HG03045 (cell line): ENCODE measurements around the gene TOLLIP.
A peak's percentile ranks its signal among the peaks of the same experiment; 100 is the strongest.
"Not testable (repeated sequence)": the region's sequence is repeated elsewhere in the genome, so short reads cannot be mapped to it uniquely, and the experiment has no call there.

Source experiments
- ATAC-seq: cut with Tn5 transposase; IDR thresholded peaks from one replicate; pipeline ENCODE4 v1.9.1; 2021; ENCODE audit warnings: mild to moderate bottlenecking, moderate library complexity; ENCODE audit not compliant: unreplicated experiment

The TOLLIP gene

DNA sequence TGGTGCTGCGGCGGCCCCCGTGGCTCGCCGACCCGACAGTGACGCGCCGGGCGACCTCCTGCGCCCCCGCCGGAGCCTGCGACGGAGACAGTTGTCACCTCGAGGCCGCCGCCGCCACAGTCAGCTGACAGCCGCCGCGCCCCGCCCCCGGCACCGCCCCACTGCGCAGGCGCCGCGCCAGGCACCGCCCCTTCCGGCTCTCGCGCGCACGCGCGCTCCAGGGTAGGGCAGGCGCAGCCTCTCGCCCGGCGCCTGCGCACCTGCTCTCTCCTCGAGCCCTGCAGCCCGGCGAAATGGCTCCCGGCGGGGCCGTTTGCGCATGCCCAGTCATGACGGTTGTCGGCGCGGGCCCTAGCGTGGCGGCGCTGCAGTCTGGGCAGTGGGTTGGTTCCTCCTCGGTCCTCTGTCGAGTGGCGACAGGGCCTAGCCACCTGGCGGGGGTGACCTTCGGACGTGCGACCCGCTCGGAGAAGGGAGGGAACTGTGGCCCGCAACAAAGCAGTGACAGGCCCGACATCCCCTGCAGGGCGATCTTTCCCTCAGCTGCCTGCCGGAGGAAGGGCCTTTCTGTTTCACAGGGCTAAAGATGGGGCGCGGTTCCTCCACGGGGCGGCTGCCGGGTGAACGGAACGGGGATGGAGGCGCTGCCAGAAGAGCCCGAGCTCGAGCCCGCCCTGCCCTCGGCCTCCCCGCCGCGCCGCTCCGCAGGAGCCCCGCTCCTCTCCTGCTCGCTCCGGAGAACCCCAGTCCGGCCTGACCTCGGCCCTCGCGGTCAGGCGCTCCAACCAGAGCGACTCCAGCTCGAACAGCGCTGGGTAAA lies at the start of gene TOLLIP:
Gene TOLLIP (minus strand): TSS at position 135 of the 820 bp plus-strand sequence. CDS start 134 bp downstream, at position 1.
- peak; percentile 76 for ATAC-seq

- ATAC-seq = not testable (repeated sequence)
Measured at GRCh38 chr11:1358931-1359330, 49.5 kb upstream of the TOLLIP start.

DNA sequence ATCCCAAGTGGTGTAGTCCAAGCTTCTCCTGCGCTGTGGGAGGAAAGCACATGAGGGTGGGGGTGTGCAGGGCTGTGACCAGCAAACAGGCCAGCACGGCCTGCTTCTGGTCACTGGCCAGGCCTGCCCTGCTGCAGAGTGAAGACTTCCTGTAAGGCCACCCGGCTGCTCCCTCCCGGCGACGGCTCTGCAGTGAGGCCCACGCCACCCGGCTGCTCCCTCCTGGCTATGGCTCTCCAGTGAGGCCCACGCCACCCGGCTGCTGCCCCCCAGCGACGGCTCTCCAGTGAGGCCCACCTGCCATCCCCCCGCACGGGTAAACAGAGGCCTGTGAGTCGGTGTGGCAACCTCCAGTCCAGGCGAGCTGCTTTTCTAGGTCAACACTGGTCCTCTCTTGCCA lies 48.9 kb upstream of the TOLLIP start:
- no peak for ATAC-seq

- ATAC-seq = no peak
Measured at GRCh38 chr11:1356478-1356960, 47.1 kb upstream of the TOLLIP start.

- no peak for ATAC-seq
Measured at GRCh38 chr11:1356007-1356435, 46.6 kb upstream of the TOLLIP start.

- ATAC-seq = no peak
Measured at GRCh38 chr11:1354125-1354938, 44.9 kb upstream of the TOLLIP start.

- no peak for ATAC-seq
Measured at GRCh38 chr11:1353383-1354124, 44.1 kb upstream of the TOLLIP start.

DNA sequence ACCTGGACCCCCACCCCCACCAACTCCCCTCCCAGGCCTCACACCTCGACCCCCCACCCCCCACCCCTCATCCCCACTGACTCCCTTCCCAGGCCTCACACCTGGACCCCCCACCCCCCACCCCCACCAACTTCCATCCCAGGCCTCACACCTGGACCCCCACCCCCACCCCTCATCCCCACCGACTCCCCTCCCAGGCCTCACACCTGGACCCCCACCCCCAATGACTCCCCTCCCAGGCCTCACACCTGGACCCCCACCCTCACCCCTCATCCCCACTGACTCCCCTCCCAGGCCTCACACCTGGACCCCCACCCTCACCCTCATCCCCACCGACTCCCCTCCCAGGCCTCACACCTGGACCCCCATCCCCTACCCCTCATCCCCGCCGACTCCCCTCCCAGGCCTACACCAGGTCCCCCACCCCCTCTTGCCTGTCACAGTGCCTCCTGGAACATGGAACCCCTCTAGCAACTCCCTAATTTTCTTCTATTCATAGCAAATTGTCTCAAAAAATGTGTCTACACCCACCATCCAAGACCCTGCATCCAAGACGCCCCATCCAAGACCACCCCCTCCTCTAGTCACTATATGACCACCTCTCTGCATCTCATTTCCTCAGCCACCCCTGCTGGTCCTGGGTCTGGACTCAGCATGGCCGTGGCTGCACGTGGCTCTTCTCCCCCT lies 43.4 kb upstream of the TOLLIP start:
- no peak for ATAC-seq

DNA sequence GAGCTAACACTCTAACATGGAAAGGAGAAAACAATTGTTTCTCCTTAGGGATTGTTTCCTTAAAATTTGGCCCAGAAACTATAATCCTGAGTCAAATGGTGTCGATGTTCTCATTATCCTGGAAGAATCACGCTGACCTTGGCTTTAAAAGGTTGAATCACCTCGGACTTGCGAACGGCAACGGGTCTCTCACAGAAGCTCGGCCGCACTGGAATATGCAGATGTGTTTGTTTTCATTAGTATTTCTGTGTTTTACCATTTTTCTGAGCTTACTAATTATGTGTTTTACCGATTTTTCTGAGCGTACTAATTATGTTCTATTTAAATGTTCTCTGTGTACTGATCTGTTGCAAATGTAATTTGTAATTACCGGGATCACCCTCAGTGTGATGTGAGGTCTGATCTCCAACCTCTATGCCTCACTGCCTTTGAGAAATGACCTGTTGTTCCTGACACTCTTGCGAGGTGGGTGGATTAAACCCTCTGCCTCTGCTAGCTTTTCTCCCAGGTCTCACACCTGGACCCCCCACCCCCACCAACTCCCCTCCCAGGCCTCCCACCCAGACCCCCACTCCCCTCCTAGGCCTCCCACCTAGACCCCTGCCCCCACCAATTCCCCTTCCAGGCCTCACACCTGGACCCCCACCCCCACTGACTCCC lies 42.0 kb upstream of the TOLLIP start:
- ATAC-seq = no peak

- no peak for ATAC-seq
Measured at GRCh38 chr11:1350086-1350725, 40.8 kb upstream of the TOLLIP start.

DNA sequence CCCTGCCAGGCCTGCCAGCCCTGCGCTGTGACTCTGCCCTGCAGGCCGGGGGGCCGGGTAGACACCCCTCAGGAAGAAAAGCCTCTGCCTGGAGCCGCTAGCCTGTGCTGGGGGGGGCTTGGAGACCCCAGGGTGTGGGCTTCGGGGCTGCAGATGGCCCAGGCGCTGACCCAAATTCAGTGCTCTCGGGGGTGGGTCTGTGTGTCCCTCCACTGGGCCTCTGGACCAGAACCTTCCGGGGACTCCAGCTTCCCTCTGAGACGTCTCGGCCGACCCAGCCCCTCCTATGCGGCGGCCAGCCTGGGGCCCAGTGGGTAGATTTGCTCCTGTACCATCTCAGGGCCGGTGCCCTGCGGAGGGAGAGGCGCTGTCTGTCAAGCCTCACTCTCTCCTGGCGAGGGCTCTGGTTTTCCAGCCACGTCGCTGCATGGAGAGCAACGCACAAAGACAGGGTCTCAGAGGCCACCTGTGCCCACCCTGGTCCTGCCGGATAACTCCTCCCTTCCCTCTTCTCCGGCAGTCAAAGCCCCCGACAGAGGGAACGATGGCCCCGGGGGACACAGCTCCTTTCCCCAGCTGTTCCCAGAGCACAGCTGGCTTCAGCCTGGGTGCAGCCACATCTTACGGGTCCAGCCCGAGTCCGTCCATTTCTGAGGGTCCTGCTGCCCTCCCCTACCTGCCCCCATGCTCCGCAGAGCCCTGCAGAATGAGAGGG lies 40.1 kb upstream of the TOLLIP start:
- ATAC-seq = no peak

- no peak for ATAC-seq
Measured at GRCh38 chr11:1348796-1349326, 39.4 kb upstream of the TOLLIP start.

GRCh38 chr11:1348146-1348795 lies 38.8 kb upstream of the TOLLIP start:
- ATAC-seq = no peak

GRCh38 chr11:1347411-1347999 lies 38.1 kb upstream of the TOLLIP start:
- ATAC-seq = not testable (repeated sequence)

DNA sequence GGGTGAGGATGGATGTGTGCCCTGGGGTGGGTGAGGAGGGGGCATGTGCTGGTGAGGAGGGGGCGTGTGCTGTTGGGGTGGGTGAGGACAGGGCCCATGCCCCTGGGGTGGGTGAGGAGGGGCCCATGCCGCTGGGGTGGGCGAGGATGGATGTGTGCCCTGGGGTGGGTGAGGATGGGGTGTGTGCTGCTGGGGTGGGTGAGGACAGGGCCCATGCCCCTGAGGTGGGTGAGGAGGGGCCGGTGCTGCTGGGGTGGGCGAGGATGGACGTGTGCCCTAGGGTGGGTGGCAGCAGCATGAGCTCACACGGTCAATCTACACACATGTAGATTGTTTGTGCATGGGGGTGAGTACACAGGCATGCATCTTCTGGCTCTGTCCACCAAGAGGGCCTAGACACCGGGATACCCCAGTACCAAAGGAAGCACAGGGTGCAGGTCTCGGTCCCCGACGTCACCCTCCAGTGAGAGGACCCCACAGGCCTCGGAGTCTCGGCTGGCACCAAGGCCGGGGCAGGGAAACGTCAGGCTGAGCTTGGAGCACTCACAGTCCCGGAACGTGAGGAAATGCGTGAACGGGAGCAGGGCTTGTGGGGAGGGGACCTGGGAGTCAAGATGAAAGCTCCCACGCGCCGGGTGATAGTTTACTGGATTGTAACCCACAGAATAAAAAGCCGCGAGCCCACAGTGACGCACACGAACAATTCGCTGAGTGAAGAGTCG lies 37.4 kb upstream of the TOLLIP start:
- ATAC-seq = no peak

- no peak for ATAC-seq
Measured at GRCh38 chr11:1345737-1346513, 36.5 kb upstream of the TOLLIP start.
